H1 (cell line): ENCODE data around the gene GGTLC2. TPM values are rescaled to one million over a fixed set of nuclear protein-coding genes. Genes with fewer than 3 reads are reported as not detected.
"Not testable (repeated sequence)": the region's sequence is repeated elsewhere in the genome, so short reads cannot be mapped to it uniquely, and the experiment has no call there.

Experiments
- CTCF ChIA-PET: fragments of 300-600 bp; sonication (Branson Sonifier 250); formaldehyde crosslinking; loops from one replicate; lab custom pipeline; 2021; ENCODE audit not compliant: partially characterized antibody; lab: Charles Lee
- POLR2A ChIA-PET: fragments of 300-600 bp; sonication (Branson Sonifier 250); formaldehyde crosslinking; loops from one replicate; lab custom pipeline; 2021; ENCODE audit warnings: inconsistent platforms; ENCODE audit not compliant: partially characterized antibody; lab: Charles Lee
- DNase-seq, 2 experiments: peaks; one replicate each; pipeline versions ENCODE4 v3.0.0 to v3.0.0-alpha.2; 2010 to 2022; ENCODE audit warnings: low spot score in 2 of 2, low read depth in 1 of 2, mixed read lengths in 1 of 2
- FAIRE-seq: peaks from 2 replicates; lab custom pipeline; 2011; peaks lifted over from hg19 to GRCh38; lab: Jason Lieb, UNC
- H2AFZ ChIP-seq: 2 replicates; pipeline ENCODE4 v1.8.1; 2012; ENCODE audit warnings: low read length, inconsistent platforms
- H2AK5ac ChIP-seq: 2 replicates; pipeline ENCODE4 v1.6.1; 2013; ENCODE audit warnings: low read depth, low read length
- H2BK120ac ChIP-seq: replicated peaks from 2 replicates; pipeline ENCODE3; 2013; ENCODE audit warnings: low read depth, low read length, inconsistent platforms
- H2BK12ac ChIP-seq: 2 replicates; pipeline ENCODE4 v1.6.1; 2013; ENCODE audit warnings: low read depth, low read length
- H2BK15ac ChIP-seq: 2 replicates; pipeline ENCODE4 v1.6.1; 2013; ENCODE audit warnings: low read length
- H2BK20ac ChIP-seq: 2 replicates; pipeline ENCODE4 v1.6.1; 2013; ENCODE audit warnings: low read length
- H2BK5ac ChIP-seq: 2 replicates; pipeline ENCODE4 v1.6.1; 2013; ENCODE audit warnings: low read depth, low read length
- H3K14ac ChIP-seq: 2 replicates; pipeline ENCODE4 v1.6.1; 2013; ENCODE audit warnings: inconsistent platforms; ENCODE audit not compliant: insufficient read length
- H3K18ac ChIP-seq: 2 replicates; pipeline ENCODE4 v1.6.1; 2013; ENCODE audit warnings: low read length; ENCODE audit errors: extremely low read depth
- H3K23ac ChIP-seq: 2 replicates; pipeline ENCODE4 v1.6.1; 2013; ENCODE audit warnings: inconsistent platforms; ENCODE audit not compliant: insufficient read length
- H3K23me2 ChIP-seq: 2 replicates; pipeline ENCODE4 v1.6.1; 2013; ENCODE audit warnings: low read depth, low read length
- H3K27ac ChIP-seq: 2 replicates; pipeline ENCODE4 v1.6.1; 2011; ENCODE audit warnings: low read depth, low read length, inconsistent platforms
- H3K27me3 ChIP-seq, 4 experiments: replicated peaks in 1 of 4; 1 replicate in 1 of 4; 2 replicates in 3 of 4; pipeline versions ENCODE4 v1.6.1 to v1.8.1; 2011 to 2013; ENCODE audit warnings: low read length in 3 of 4, mild to moderate bottlenecking in 3 of 4, inconsistent platforms in 2 of 4, mixed read lengths in 2 of 4, moderate library complexity in 1 of 4; ENCODE audit not compliant: control insufficient read depth in 3 of 4, insufficient read depth in 3 of 4; ENCODE audit errors: extremely low read depth in 1 of 4
- H3K36me3 ChIP-seq, 4 experiments: 2 replicates each; pipeline versions ENCODE4 v1.6.1 to v1.8.1; 2011 to 2013; ENCODE audit warnings: mild to moderate bottlenecking in 4 of 4, low read length in 3 of 4, moderate library complexity in 2 of 4, control low read depth in 1 of 4, inconsistent platforms in 1 of 4; ENCODE audit not compliant: insufficient read depth in 4 of 4, control insufficient read depth in 2 of 4
- H3K4ac ChIP-seq: replicated peaks from 2 replicates; pipeline ENCODE3; 2013; ENCODE audit warnings: low read length, low read depth, mixed read lengths, inconsistent platforms; ENCODE audit not compliant: insufficient read length
- H3K4me1 ChIP-seq, 4 experiments: replicated peaks in 1 of 4; 1 replicate in 1 of 4; 2 replicates in 3 of 4; pipeline versions ENCODE4 v1.6.1 to v1.8.1; 2011 to 2013; ENCODE audit warnings: low read length in 3 of 4, inconsistent platforms in 2 of 4, mixed read lengths in 1 of 4; ENCODE audit not compliant: insufficient read depth in 4 of 4, control insufficient read depth in 3 of 4
- H3K4me2 ChIP-seq, 2 experiments: 2 replicates each; pipeline versions ENCODE4 v1.6.1 to v1.8.1; 2011 to 2013; ENCODE audit warnings: low read depth in 2 of 2, low read length in 2 of 2, control low read depth in 1 of 2, inconsistent platforms in 1 of 2, mild to moderate bottlenecking in 1 of 2; ENCODE audit not compliant: insufficient read depth in 1 of 2
- H3K4me3 ChIP-seq, 4 experiments: fragments of 200-600, 300-600 bp in 1 of 4; sonication (generic), shearing (Covaris generic), sonication (Bioruptor Twin) in 1 of 4; 2 replicates each; pipeline versions ENCODE4 v1.5.1 to v1.8.1; 2011 to 2016; ENCODE audit warnings: low read length in 4 of 4, low read depth in 3 of 4, control low read depth in 2 of 4, inconsistent platforms in 2 of 4, mild to moderate bottlenecking in 2 of 4, mixed read lengths in 1 of 4, moderate library complexity in 1 of 4; ENCODE audit not compliant: insufficient read depth in 2 of 4; ENCODE audit errors: extremely low read depth in 1 of 4
- H3K56ac ChIP-seq: replicated peaks from 2 replicates; pipeline ENCODE3; 2013; ENCODE audit warnings: low read depth, mild to moderate bottlenecking, mixed read lengths, low read length, inconsistent platforms; ENCODE audit not compliant: insufficient read length
- H3K79me1 ChIP-seq: 2 replicates; pipeline ENCODE4 v1.6.1; 2013; ENCODE audit warnings: low read depth, low read length, control low read depth
- H3K79me2 ChIP-seq, 2 experiments: 2 replicates each; pipeline versions ENCODE4 v1.6.1 to v1.8.1; 2012 to 2013; ENCODE audit warnings: low read length in 2 of 2, mild to moderate bottlenecking in 2 of 2, inconsistent platforms in 1 of 2; ENCODE audit not compliant: insufficient read depth in 2 of 2, control insufficient read depth in 1 of 2
- H3K9ac ChIP-seq, 4 experiments: replicated peaks in 1 of 4; 1 replicate in 1 of 4; 2 replicates in 3 of 4; pipeline versions ENCODE4 v1.6.1 to v1.8.1; 2011 to 2013; ENCODE audit warnings: low read depth in 3 of 4, low read length in 3 of 4, control low read depth in 2 of 4, mild to moderate bottlenecking in 2 of 4, moderate library complexity in 2 of 4, inconsistent platforms in 1 of 4; ENCODE audit errors: extremely low read depth in 1 of 4
- H3K9me3 ChIP-seq, 2 experiments: 2 replicates each; pipeline versions ENCODE4 v1.6.1 to v1.8.1; 2012 to 2013; ENCODE audit warnings: mild to moderate bottlenecking in 2 of 2, moderate library complexity in 2 of 2, control low read depth in 1 of 2, inconsistent platforms in 1 of 2, low read depth in 1 of 2, low read length in 1 of 2, mixed read lengths in 1 of 2; ENCODE audit not compliant: insufficient read depth in 2 of 2
- H4K20me1 ChIP-seq, 2 experiments: replicated peaks in 1 of 2; 2 replicates each; pipeline versions ENCODE3 to v1.8.1; 2011 to 2013; ENCODE audit warnings: inconsistent platforms in 2 of 2, low read length in 2 of 2, mild to moderate bottlenecking in 1 of 2; ENCODE audit not compliant: insufficient read depth in 2 of 2, control insufficient read depth in 1 of 2
- H4K5ac ChIP-seq: 2 replicates; pipeline ENCODE4 v1.6.1; 2013; ENCODE audit warnings: low read length, low read depth, mixed read lengths, inconsistent platforms; ENCODE audit not compliant: insufficient read length
- H4K8ac ChIP-seq: 2 replicates; pipeline ENCODE4 v1.8.0; 2013; ENCODE audit warnings: mild to moderate bottlenecking, moderate library complexity, low read length, inconsistent platforms; ENCODE audit not compliant: insufficient read depth; ENCODE audit errors: extremely low read depth
- H4K91ac ChIP-seq: replicated peaks from 2 replicates; pipeline ENCODE3; 2013; ENCODE audit warnings: low read length, mixed read lengths, inconsistent platforms; ENCODE audit not compliant: insufficient read length
- WGBS, 2 experiments: shearing (Covaris generic) in 1 of 2; methylation state at CpG; one replicate each; pipeline versions ENCODE4 v1.1.6 to v1.1.7; 2013 to 2015; ENCODE audit warnings: low lambda C conversion rate in 2 of 2, mixed read lengths in 2 of 2, inconsistent platforms in 1 of 2, low coverage in 1 of 2, missing lambda C conversion rate in 1 of 2; ENCODE audit not compliant: insufficient replicate concordance in 2 of 2, insufficient coverage in 1 of 2, insufficient read length in 1 of 2; ENCODE audit errors: extremely low coverage in 1 of 2, missing lambda C conversion rate in 1 of 2; 5-methylcytosine and 5-hydroxymethylcytosine counted together
- long read RNA-seq, 2 experiments: library from RNA in 1 of 2; library from capped mRNA in 1 of 2; stranded (forward); transcript quantifications; one replicate each; pipeline ENCODE4 v2.0.0, GENCODE V29; 2021; ENCODE audit warnings: inconsistent platforms in 1 of 2
- polyA minus RNA-seq, 3 experiments: library from RNA; depleted of rRNA, polyadenylated mRNA; stranded (reverse); fragments of >200 nt; gene quantifications; 1 replicate in 2 of 3; 2 replicates in 1 of 3; pipeline ENCODE4 v1.2.3, GENCODE V29; 2011
- polyA plus RNA-seq, 7 experiments: library from polyadenylated mRNA; depleted of rRNA in 3 of 7; stranded (reverse) in 5 of 7; unstranded in 2 of 7; fragments of >200 nt in 5 of 7; fragments of 200-250 nt in 2 of 7; gene quantifications; 1 replicate in 5 of 7; 2 replicates in 1 of 7; 4 replicates in 1 of 7; pipeline versions ENCODE4 v1.2.1 to v1.2.3, GENCODE V29; 2011 to 2013; ENCODE audit warnings: missing spikeins in 2 of 7, mixed read lengths in 2 of 7
- total RNA-seq: library from RNA; stranded (reverse); fragmentation: NEBNext Ultra II Directional; extraction: Animal tissue kit (Norgen Biotek cat#: 25700); gene quantifications from 2 replicates; pipeline ENCODE4 v1.2.1, GENCODE V29; 2021

Gene GGTLC2
- not detected in 2 replicates for total RNA-seq
- 0.14 TPM in 1 of 2 replicates, not detected in the other for polyA plus RNA-seq (2011; rRNA removed)
- not detected for polyA plus RNA-seq (2011; cell fraction: cytosol; rRNA removed)
- not detected for polyA plus RNA-seq (2011; cell fraction: nucleus; rRNA removed)
- 0.37 TPM in 1 of 4 replicates, not detected in the others for polyA plus RNA-seq (2012, experiment 1 of 2)
- not detected for polyA plus RNA-seq (2012, experiment 2 of 2)
- polyA plus RNA-seq (2013, experiment 1 of 2): not detected
- polyA plus RNA-seq (2013, experiment 2 of 2): not detected
- not detected in 2 replicates for polyA minus RNA-seq (2011; rRNA and poly(A)+ RNA removed)
- not detected for polyA minus RNA-seq (2011; cell fraction: cytosol; rRNA and poly(A)+ RNA removed)
- not detected for polyA minus RNA-seq (2011; cell fraction: nucleus; rRNA and poly(A)+ RNA removed)
- long read RNA-seq, experiment 1: 0 reads
- long read RNA-seq, experiment 2: 0 reads

DNA sequence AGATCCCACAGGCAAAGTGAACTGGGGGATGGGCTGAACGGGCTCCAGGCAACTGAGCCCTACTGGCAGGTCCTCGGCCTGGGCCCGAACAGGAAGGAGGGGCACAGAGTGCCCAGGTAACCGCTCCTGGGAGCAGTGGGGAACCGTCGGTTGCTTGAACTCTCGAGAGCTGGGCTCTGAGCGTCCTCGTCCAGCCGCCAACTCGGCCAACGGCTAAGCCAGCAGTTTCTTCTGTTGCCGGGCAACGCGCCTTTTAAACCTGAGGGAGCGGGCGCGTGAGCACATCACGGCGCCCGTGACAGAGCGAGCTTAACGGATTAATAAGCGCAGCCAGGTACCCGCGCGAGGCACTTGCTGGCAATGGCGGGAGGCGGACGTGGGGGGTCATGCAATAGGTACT is at the start of gene GGTLC2:
GGTLC2 (plus strand) TSS at position 301 of the 400 bp plus-strand sequence. CDS start 1,732 bp downstream, outside the sequence.
- H3K27ac ChIP-seq, H3K23me2 ChIP-seq, H2BK15ac ChIP-seq, H3K4me2 ChIP-seq, H2AK5ac ChIP-seq, H3K4me1 ChIP-seq, H4K8ac ChIP-seq, FAIRE-seq, H2BK12ac ChIP-seq, H4K91ac ChIP-seq, H3K18ac ChIP-seq, H3K23ac ChIP-seq, H4K20me1 ChIP-seq, DNase-seq, H3K9ac ChIP-seq, CTCF ChIA-PET, POLR2A ChIA-PET, H3K4me3 ChIP-seq, H3K56ac ChIP-seq, H3K36me3 ChIP-seq, H3K4ac ChIP-seq, H3K79me2 ChIP-seq, H3K79me1 ChIP-seq, H2AFZ ChIP-seq, H2BK120ac ChIP-seq, H3K14ac ChIP-seq, H4K5ac ChIP-seq, H2BK20ac ChIP-seq, H3K27me3 ChIP-seq, H2BK5ac ChIP-seq: not testable (repeated sequence)
- 100% methylated on average over 1 of the region's 30 CpGs; no CpG with 5 or more reads in 1 of the 2 experiments for WGBS, 2 experiments
- peaks cover 0 to 12% of the 10 kb centered on the region in 2 experiments; a peak in 1 of 4 replicates for H3K9me3 ChIP-seq
